ENCODE measurements around the gene MICALL2.

DNA sequence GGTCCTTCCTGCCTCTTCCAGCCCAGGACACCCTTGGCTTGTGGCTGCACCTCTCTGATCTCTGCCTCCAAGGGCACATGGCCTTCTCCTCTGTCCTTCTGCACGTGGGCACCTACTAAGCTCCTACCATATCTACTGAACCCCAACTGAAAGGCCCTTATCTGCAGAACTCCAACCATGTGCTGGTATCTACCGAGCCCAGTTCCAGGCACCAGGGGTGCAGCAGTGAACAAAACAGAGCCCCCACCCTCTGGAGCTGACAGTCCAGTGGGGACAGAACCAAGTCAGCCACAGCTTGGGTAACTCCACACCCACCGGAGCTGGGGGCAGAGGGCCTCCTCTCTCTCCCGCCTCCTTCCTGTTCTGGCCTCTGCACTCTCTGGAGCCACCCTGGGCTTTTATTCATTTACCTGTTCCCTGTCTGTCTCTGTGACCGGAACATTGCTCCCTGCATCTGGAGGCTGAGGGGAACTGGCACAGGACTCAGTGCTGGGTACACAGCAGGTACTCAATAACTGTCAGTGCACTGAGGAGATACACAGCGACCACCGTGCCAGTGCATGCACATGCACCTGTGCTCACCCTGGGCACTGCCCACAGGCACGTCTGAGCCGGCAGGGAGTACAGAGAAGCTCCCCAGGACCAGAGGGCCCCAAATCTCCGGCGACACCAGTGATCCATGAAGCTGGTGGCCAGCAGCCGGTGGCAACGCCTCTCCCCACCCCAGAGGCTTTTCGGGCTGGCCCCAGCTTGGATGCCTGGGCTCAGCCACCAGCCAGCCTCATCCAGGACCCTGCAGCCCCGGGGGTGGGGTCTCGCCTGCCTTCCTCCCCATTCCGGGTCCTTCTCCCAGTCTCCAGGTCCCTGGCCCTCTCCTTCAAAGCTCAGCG lies 2.0 kb downstream of the MICALL2 start:
- no peak for TF ChIP-seq EZH2 (IDR thresholded peaks at IDR 0.05; ENCODE audit: insufficient read depth, poor library complexity, severe bottlenecking)
- no peak for TF ChIP-seq EZH2phosphoT487 (IDR thresholded peaks at IDR 0.05; ENCODE audit: insufficient read depth, low read depth)
